ENCODE data around the gene COL18A1.

COL18A1 gene

GRCh38 chr21:45539796-45540600 lies 135.0 kb downstream of the COL18A1 start:
- DNase-seq (ENCODE audit: extremely low read depth, low read depth): no peak
- TF ChIP-seq CTCF (IDR thresholded peaks at IDR 0.05; ENCODE audit: low read depth, low read length): no peak

GRCh38 chr21:45540601-45540970 lies 135.6 kb downstream of the COL18A1 start:
- TF ChIP-seq CTCF (IDR thresholded peaks at IDR 0.05; ENCODE audit: low read depth, low read length): no peak
- DNase-seq (ENCODE audit: extremely low read depth, low read depth): no peak

GRCh38 chr21:45541221-45542039 lies 136.5 kb downstream of the COL18A1 start:
- TF ChIP-seq CTCF (IDR thresholded peaks at IDR 0.05; ENCODE audit: low read depth, low read length): no peak
- DNase-seq (ENCODE audit: extremely low read depth, low read depth): no peak

- DNase-seq (ENCODE audit: extremely low read depth, low read depth): no peak
- TF ChIP-seq CTCF (IDR thresholded peaks at IDR 0.05; ENCODE audit: low read depth, low read length): no peak; the same call in 1 of the 2 replicates
These were observed 137.3 kb downstream of the COL18A1 start, which contains the start of gene SLC19A1 for GRCh38 chr21:45542242-45542666. SLC19A1 (minus strand) TSS chr21:45542440; CDS start chr21:45537959, 4,481 bp downstream.

- TF ChIP-seq CTCF (IDR thresholded peaks at IDR 0.05; ENCODE audit: low read depth, low read length): no peak
- no peak for DNase-seq (ENCODE audit: extremely low read depth, low read depth)
These were observed 137.9 kb downstream of the COL18A1 start for GRCh38 chr21:45542667-45543370.

GRCh38 chr21:45543371-45543709 lies 138.4 kb downstream of the COL18A1 start:
- no peak for DNase-seq (ENCODE audit: extremely low read depth, low read depth)
- no peak for TF ChIP-seq CTCF (IDR thresholded peaks at IDR 0.05; ENCODE audit: low read depth, low read length)
